Cardiac muscle cell (in vitro differentiated cells and primary cell): ENCODE data around the gene EHMT2. TPM values are rescaled to one million over a fixed set of nuclear protein-coding genes. Genes with fewer than 3 reads are reported as not detected.
"Not testable (repeated sequence)": the region's sequence is repeated elsewhere in the genome, so short reads cannot be mapped to it uniquely, and the experiment has no call there.

Source experiments
- DNase-seq, 2 donors: peaks; one replicate each; pipeline versions ENCODE4 v3.0.0 to v3.0.0-alpha.2; 2010 to 2017; ENCODE audit warnings: low read depth in 1 of 2, low spot score in 1 of 2
- H3K27ac ChIP-seq: fragments of 200-600 bp; sonication (generic); 2 replicates; pipeline ENCODE4 v1.5.1; 2016
- H3K27me3 ChIP-seq: fragments of 200-600 bp; sonication (generic); 2 replicates; pipeline ENCODE4 v1.6.0; 2016; ENCODE audit warnings: control low read depth
- H3K36me3 ChIP-seq: fragments of 200-600 bp; sonication (generic); 2 replicates; pipeline ENCODE4 v1.5.1; 2016; ENCODE audit warnings: control low read depth
- H3K4me1 ChIP-seq: fragments of 200-600 bp; sonication (generic); 2 replicates; pipeline ENCODE4 v1.8.1; 2017; ENCODE audit warnings: low read depth, mild to moderate bottlenecking, mixed run types
- H3K4me3 ChIP-seq: fragments of 200-600 bp; sonication (generic); 2 replicates; pipeline ENCODE4 v1.5.1; 2016; ENCODE audit warnings: mild to moderate bottlenecking
- H3K9me3 ChIP-seq: fragments of 200-600 bp; sonication (generic); 2 replicates; pipeline ENCODE4 v1.5.1; 2017; ENCODE audit warnings: low read depth, mild to moderate bottlenecking, control low read depth
- CTCF ChIP-seq: IDR thresholded peaks from 2 replicates; pipeline ENCODE4 v1.5.1; 2012; ENCODE audit warnings: low read depth, mild to moderate bottlenecking, low read length
- polyA plus RNA-seq: library from polyadenylated mRNA; unstranded; fragments of >200 nt; fragmentation: Nextera tagmentation; extraction: Ambion mirVana; gene quantifications from 2 replicates; pipeline ENCODE4 v1.2.1, GENCODE V29; 2016
- total RNA-seq: library from RNA; depleted of rRNA; stranded (reverse); fragments of >200 nt; gene quantifications from 2 replicates; pipeline ENCODE4 v1.2.3, GENCODE V29; 2016

The EHMT2 gene
- total and polyA plus RNA-seq, 2 experiments from 2014 or later = 89.6 to 120 TPM

GRCh38 chr6:31858707-31859106 lies 38.8 kb downstream of the EHMT2 start:
- Histone ChIP-seq H3K36me3 (peaks cover 9% of the 10 kb centered on the region), H3K4me1 (peaks cover 5% of the 10 kb centered on the region), H3K27ac (no peak overlapping the region), H3K27me3 (no peaks in the 10 kb centered on the region), H3K4me3 (no peak overlapping the region), H3K9me3 (no peaks in the 10 kb centered on the region)
- TF ChIP-seq CTCF = no peak
- no peak for DNase-seq

- H3K27me3 ChIP-seq, H3K9me3 ChIP-seq, H3K27ac ChIP-seq, H3K4me3 ChIP-seq, H3K36me3 ChIP-seq, H3K4me1 ChIP-seq, DNase-seq: not testable (repeated sequence)
Observed at GRCh38 chr6:31857774-31858173, 39.7 kb downstream of the EHMT2 start.

- not testable (repeated sequence) for H3K4me3 ChIP-seq, DNase-seq, H3K36me3 ChIP-seq, H3K27ac ChIP-seq, H3K27me3 ChIP-seq, H3K4me1 ChIP-seq, H3K9me3 ChIP-seq
Observed at GRCh38 chr6:31851980-31852718, 45.3 kb downstream of the EHMT2 start.

- Histone ChIP-seq H3K4me3 (no peak overlapping the region), H3K27me3 (no peaks in the 10 kb centered on the region), H3K9me3 (no peaks in the 10 kb centered on the region), H3K4me1 (no peaks in the 10 kb centered on the region), H3K27ac (no peak overlapping the region), H3K36me3 (no peaks in the 10 kb centered on the region)
- no peak for TF ChIP-seq CTCF
- DNase-seq = no peak
Observed at GRCh38 chr6:31851485-31851832, 46.0 kb downstream of the EHMT2 start.

GRCh38 chr6:31850765-31851484 lies 46.6 kb downstream of the EHMT2 start:
- no peak for DNase-seq
- no peaks in the 10 kb centered on the region for H3K9me3 ChIP-seq
- no peak for TF ChIP-seq CTCF

GRCh38 chr6:31847276-31847978 lies 50.1 kb downstream of the EHMT2 start:
- no peak for TF ChIP-seq CTCF
- Histone ChIP-seq H3K36me3 (no peaks in the 10 kb centered on the region), H3K4me1 (no peaks in the 10 kb centered on the region), H3K27ac (no peak overlapping the region), H3K9me3 (no peaks in the 10 kb centered on the region), H3K4me3 (no peak overlapping the region), H3K27me3 (no peaks in the 10 kb centered on the region)
- DNase-seq = no peak

More at GRCh38 chr6:31850765-31851484, 46.6 kb downstream of the EHMT2 start:
- Histone ChIP-seq H3K27ac (no peak overlapping the region), H3K4me3 (no peak overlapping the region), H3K36me3 (no peaks in the 10 kb centered on the region), H3K4me1 (no peaks in the 10 kb centered on the region), H3K27me3 (no peaks in the 10 kb centered on the region)
